SH-SY5Y (cell line): ENCODE results near the gene ING2.

Source experiments
- GATA2 ChIP-seq: IDR thresholded peaks from 2 replicates; pipeline ENCODE4 v1.6.1; 2011; ENCODE audit warnings: mild to moderate bottlenecking, low read depth, low read length
- GATA3 ChIP-seq: IDR thresholded peaks from 2 replicates; pipeline ENCODE4 v1.6.1; 2011; ENCODE audit warnings: low read depth, mild to moderate bottlenecking, low read length, moderate library complexity

DNA sequence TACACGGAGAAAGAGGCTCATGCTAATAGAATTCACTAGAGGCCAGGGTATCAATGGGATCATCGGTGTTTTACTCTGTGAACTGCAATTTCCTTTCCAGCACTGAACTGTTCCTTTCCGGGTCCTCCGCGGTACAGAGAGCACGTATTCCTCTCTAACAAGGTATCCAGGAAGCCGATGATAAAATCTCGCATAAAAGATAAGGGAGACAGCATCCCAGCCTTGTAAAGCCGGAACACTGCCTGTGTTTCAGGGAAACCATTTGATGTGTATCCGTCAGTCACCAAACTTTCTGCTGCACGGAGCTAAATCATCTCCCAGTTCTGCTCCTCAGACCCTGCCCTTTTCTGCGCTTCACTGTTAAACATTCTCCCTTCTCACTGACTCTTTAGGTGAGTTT lies 54.0 kb downstream of the ING2 start:
- peak; percentile 73 for TF ChIP-seq GATA2
- TF ChIP-seq GATA3 = no peak
